HCT116 (cell line): ENCODE measurements around the gene PNISR. TPM values are rescaled to one million over a fixed set of nuclear protein-coding genes. Genes with fewer than 3 reads are reported as not detected.

Source experiments
- ATAC-seq: fragments of 200-7000 bp; cut with Tn5 transposase; 2 replicates; pipeline ENCODE4 v1.9.1; 2020; ENCODE audit warnings: mild to moderate bottlenecking, moderate library complexity
- BruUV-seq: library from RNA; stranded (reverse); fragments of 400-500 nt; replicated peaks from 2 replicates; lab custom pipeline; 2021; lab: Mats Ljungman, UMichigan
- CTCF ChIA-PET: fragments of 300-600 bp; sonication (Branson Sonifier 250); formaldehyde crosslinking; loops from one replicate; lab custom pipeline; 2021; ENCODE audit warnings: antibody characterized with exemption; lab: Charles Lee
- POLR2A ChIA-PET: fragments of 300-600, 350-600 bp; sonication (Branson Sonifier 250); formaldehyde crosslinking; loops from one replicate; lab custom pipeline; 2021; ENCODE audit warnings: antibody characterized with exemption; lab: Charles Lee
- RAD21 ChIA-PET, 2 experiments: fragments of 300-600 bp; sonication (Branson Sonifier 250); formaldehyde crosslinking; loops; one replicate each; lab custom pipeline; 2023; ENCODE audit warnings: low total read pairs in 2 of 2; ENCODE audit not compliant: uncharacterized antibody in 2 of 2, unreplicated experiment in 2 of 2, low non-redundant PET in 1 of 2; lab: Charles Lee
- DNase-seq: peaks from one replicate; pipeline ENCODE4 v3.0.0-alpha.2; 2010; ENCODE audit warnings: low read depth, low spot score
- H2AFZ ChIP-seq: fragments of 200-600 bp; shearing (Covaris generic), sonication (generic); 2 replicates; pipeline ENCODE4 v1.6.1; 2017; ENCODE audit warnings: low read depth, mixed run types, mixed read lengths, antibody characterized with exemption, low read length; ENCODE audit not compliant: poor library complexity, severe bottlenecking
- H3K27ac ChIP-seq: 2 replicates; pipeline ENCODE4 v1.5.1; 2012; ENCODE audit warnings: low read depth, low read length
- H3K27me3 ChIP-seq: fragments of 200-600 bp; sonication (generic); 2 replicates; pipeline ENCODE4 v1.6.1; 2016; ENCODE audit warnings: mixed run types, low read length, mixed read lengths; ENCODE audit not compliant: insufficient read depth
- H3K36me3 ChIP-seq, 2 experiments: fragments of 200-500 bp in 1 of 2; fragments of 200-600 bp in 1 of 2; sonication (Bioruptor generic) in 1 of 2; sonication (generic) in 1 of 2; 2 replicates each; pipeline versions ENCODE4 v1.5.1 to v1.6.1; 2014 to 2016; ENCODE audit warnings: low read length in 2 of 2, inconsistent platforms in 1 of 2, mixed read lengths in 1 of 2, mixed run types in 1 of 2; ENCODE audit not compliant: insufficient read depth in 2 of 2, control insufficient read depth in 1 of 2
- H3K4me1 ChIP-seq, 2 experiments: fragments of 200-600 bp in 1 of 2; sonication (generic) in 1 of 2; 2 replicates each; pipeline versions ENCODE4 v1.5.1 to v1.6.1; 2012 to 2017; ENCODE audit warnings: low read length in 2 of 2, inconsistent platforms in 1 of 2, mild to moderate bottlenecking in 1 of 2, mixed read lengths in 1 of 2, mixed run types in 1 of 2, moderate library complexity in 1 of 2; ENCODE audit not compliant: insufficient read depth in 2 of 2, control insufficient read depth in 1 of 2
- H3K4me2 ChIP-seq: fragments of 200-600 bp; sonication (generic); 2 replicates; pipeline ENCODE4 v1.6.1; 2017; ENCODE audit warnings: mixed run types, low read length, mixed read lengths
- H3K4me3 ChIP-seq, 2 experiments: fragments of 200-600 bp in 1 of 2; sonication (generic) in 1 of 2; replicated peaks in 1 of 2; 2 replicates each; pipeline ENCODE4 v1.5.1; 2011 to 2016; ENCODE audit warnings: low read length in 2 of 2, control low read depth in 1 of 2, low read depth in 1 of 2, mild to moderate bottlenecking in 1 of 2, mixed read lengths in 1 of 2, mixed run types in 1 of 2
- H3K79me2 ChIP-seq: fragments of 200-600 bp; sonication (generic); 2 replicates; pipeline ENCODE4 v1.6.1; 2017; ENCODE audit warnings: mild to moderate bottlenecking, mixed run types, low read length, moderate library complexity, mixed read lengths; ENCODE audit not compliant: insufficient read depth
- H3K9ac ChIP-seq: fragments of 200-600 bp; sonication (generic); 2 replicates; pipeline ENCODE4 v1.6.1; 2016; ENCODE audit warnings: low read length, mixed read lengths
- H3K9me2 ChIP-seq: fragments of 200-600 bp; sonication (generic), shearing (Covaris generic); 2 replicates; pipeline ENCODE4 v1.6.1; 2017; ENCODE audit warnings: mixed run types, mild to moderate bottlenecking, moderate library complexity; ENCODE audit not compliant: insufficient read depth
- H3K9me3 ChIP-seq, 2 experiments: fragments of 200-500 bp in 1 of 2; fragments of 200-600 bp in 1 of 2; sonication (Bioruptor generic) in 1 of 2; sonication (generic) in 1 of 2; 2 replicates each; pipeline ENCODE4 v1.6.1; 2014 to 2017; ENCODE audit warnings: low read length in 2 of 2, mixed read lengths in 2 of 2, inconsistent platforms in 1 of 2, low read depth in 1 of 2, mild to moderate bottlenecking in 1 of 2, mixed run types in 1 of 2, moderate library complexity in 1 of 2; ENCODE audit not compliant: control insufficient read depth in 1 of 2, insufficient read depth in 1 of 2
- H4K20me1 ChIP-seq: fragments of 200-600 bp; sonication (generic), shearing (Covaris generic); 2 replicates; pipeline ENCODE4 v1.6.1; 2017; ENCODE audit warnings: mixed run types, mild to moderate bottlenecking, moderate library complexity; ENCODE audit not compliant: insufficient read depth
- ATF3 ChIP-seq: IDR thresholded peaks from 2 replicates; pipeline ENCODE4 v1.6.1; 2012
- CEBPB ChIP-seq: IDR thresholded peaks from 2 replicates; pipeline ENCODE4 v1.6.1; 2012; ENCODE audit warnings: low read depth
- EGR1 ChIP-seq: IDR thresholded peaks from 2 replicates; pipeline ENCODE4 v1.6.1; 2012; ENCODE audit warnings: low read depth
- ELF1 ChIP-seq: IDR thresholded peaks from 2 replicates; pipeline ENCODE4 v1.6.1; 2012; ENCODE audit warnings: low read depth, borderline replicate concordance
- EZH2phosphoT487 ChIP-seq: fragments of 200-600 bp; IDR thresholded peaks from 2 replicates; pipeline ENCODE4 v1.6.1; 2018; ENCODE audit warnings: antibody characterized with exemption, borderline replicate concordance
- FOSL1 ChIP-seq: IDR thresholded peaks from 2 replicates; pipeline ENCODE4 v1.6.1; 2012; ENCODE audit warnings: low read depth
- MAX ChIP-seq: IDR thresholded peaks from 2 replicates; pipeline ENCODE4 v1.6.1; 2012
- POLR2AphosphoS5 ChIP-seq: IDR thresholded peaks from 2 replicates; pipeline ENCODE4 v1.6.1; 2011; ENCODE audit warnings: mild to moderate bottlenecking, low read depth, low read length, moderate library complexity
- RAD21 ChIP-seq: IDR thresholded peaks from 2 replicates; pipeline ENCODE4 v1.6.1; 2012; ENCODE audit warnings: low read depth, mild to moderate bottlenecking
- REST ChIP-seq: IDR thresholded peaks from 2 replicates; pipeline ENCODE4 v1.6.1; 2012; ENCODE audit warnings: low read depth
- SIN3A ChIP-seq: IDR thresholded peaks from 2 replicates; pipeline ENCODE4 v1.6.1; 2012; ENCODE audit warnings: low read depth
- SP1 ChIP-seq: IDR thresholded peaks from 2 replicates; pipeline ENCODE4 v1.6.1; 2012; ENCODE audit warnings: low read depth
- SRF ChIP-seq: IDR thresholded peaks from 2 replicates; pipeline ENCODE4 v1.6.1; 2012; ENCODE audit warnings: low read depth
- YY1 ChIP-seq: IDR thresholded peaks from 2 replicates; pipeline ENCODE4 v1.6.1; 2011; ENCODE audit warnings: low read length, low read depth, moderate library complexity, mild to moderate bottlenecking; ENCODE audit not compliant: insufficient replicate concordance; ENCODE audit errors: extremely low read depth
- ZBTB33 ChIP-seq: IDR thresholded peaks from 2 replicates; pipeline ENCODE4 v1.6.1; 2011; ENCODE audit warnings: mild to moderate bottlenecking, low read length, moderate library complexity; ENCODE audit not compliant: insufficient replicate concordance; ENCODE audit errors: extremely low read depth
- ZFX ChIP-seq: fragments of 450-650 bp; IDR thresholded peaks from 2 replicates; pipeline ENCODE4 v1.6.1; 2017
- ZNF274 ChIP-seq: fragments of 200-500 bp; sonication (Bioruptor generic); IDR thresholded peaks from 2 replicates; pipeline ENCODE4 v1.6.1; 2014; ENCODE audit warnings: mild to moderate bottlenecking, low read depth, low read length, inconsistent platforms
- intact Hi-C: fragments of 100-400 bp; cut with micrococcal nuclease; formaldehyde crosslinking; loops from 2 replicates; pipeline ENCODE4 v1.10.0; 2022
- total RNA-seq: library from RNA; stranded (reverse); gene quantifications from one replicate; pipeline ENCODE4 v1.2.1, GENCODE V29; 2021; ENCODE audit not compliant: unreplicated experiment

PNISR gene
- total RNA-seq, 1 experiment from 2014 or later, result 97.1 TPM

GRCh38 chr6:99426451-99426757 is 1.3 kb upstream of the PNISR start (continued):
- no peak for TF ChIP-seq REST

- H3K27me3 ChIP-seq, result no peaks in the 10 kb centered on the region
- TF ChIP-seq EGR1 (peak; percentile 23; the same call in 1 of the 2 replicates), SP1 (peak; percentile 20), RAD21 (peak; percentile 58), ATF3 (no peak), EZH2phosphoT487 (no peak), YY1 (peak; percentile 89), MAX (peak; percentile 55), ZFX (no peak), CEBPB (no peak; the same call in 1 of the 2 replicates), SRF (peak; percentile 36; the same call in 1 of the 2 replicates), ZBTB33 (no peak), FOSL1 (0 out of 2 replicates have a peak, but pooled peaks have one; percentile 20), ZNF274 (no peak), POLR2AphosphoS5 (no peak), SIN3A (no peak; the same call in 1 of the 2 replicates), ELF1 (peak; percentile 45; the same call in 1 of the 2 replicates)
These were observed 741 bp upstream of the PNISR start for GRCh38 chr6:99425647-99426450.

More at GRCh38 chr6:99425647-99426450, 741 bp upstream of the PNISR start:
- RAD21 ChIA-PET, result interaction anchor here (1.0 to 1.5 kb wide), 2 partner anchors 91 to 96 kb away, joined by 3 read pairs; no protein-coding TSS in a partner anchor
- Histone ChIP-seq H3K9ac (peak overlapping the region; percentile 99), H3K9me2 (no peaks in the 10 kb centered on the region), H2AFZ (peak overlapping the region; percentile 58), H3K27ac (peak overlapping the region; percentile 86), H3K9me3 (no peaks in the 10 kb centered on the region), H3K4me3 (peak overlapping the region; percentile 95 to 99), H3K79me2 (peaks cover 68% of the 10 kb centered on the region), H3K4me2 (peak overlapping the region; percentile 84), H4K20me1 (peaks cover 17% of the 10 kb centered on the region; the same call in 1 of the 2 replicates), H3K36me3 (0 out of 4 replicates have a peak, but pooled peaks cover 0 to 8% of the 10 kb centered on the region in 2 experiments), H3K4me1 (peaks cover 14 to 26% of the 10 kb centered on the region in 2 experiments; a peak in 3 of 4 replicates)
- peak; percentile 86 for DNase-seq
- TSS peak; percentile 56 for BruUV-seq
- POLR2A ChIA-PET, result interaction anchor here (0.8 to 1.8 kb wide), 2 partner anchors 11 to 32 kb away, joined by 5 read pairs; partner anchors contain the start of gene COQ3
- CTCF ChIA-PET, result interaction anchor here (0.8 to 2.6 kb wide), 4 partner anchors 9 to 95 kb away, joined by 3 to 15 read pairs (median 8); no protein-coding TSS in a partner anchor
- peak; percentile 71 for ATAC-seq
- intact Hi-C loops, result loop anchor here (1.0 to 5.0 kb wide), 4 partner anchors 34 to 141 kb away; partner anchors contain the start of genes CCNC and COQ3
